ENCODE measurements around the gene FLACC1. TPM values are rescaled to one million over a fixed set of nuclear protein-coding genes. Genes with fewer than 3 reads are reported as not detected.

FLACC1 gene
- total RNA-seq, 1 experiment from 2014 or later, result 0.17 TPM

DNA sequence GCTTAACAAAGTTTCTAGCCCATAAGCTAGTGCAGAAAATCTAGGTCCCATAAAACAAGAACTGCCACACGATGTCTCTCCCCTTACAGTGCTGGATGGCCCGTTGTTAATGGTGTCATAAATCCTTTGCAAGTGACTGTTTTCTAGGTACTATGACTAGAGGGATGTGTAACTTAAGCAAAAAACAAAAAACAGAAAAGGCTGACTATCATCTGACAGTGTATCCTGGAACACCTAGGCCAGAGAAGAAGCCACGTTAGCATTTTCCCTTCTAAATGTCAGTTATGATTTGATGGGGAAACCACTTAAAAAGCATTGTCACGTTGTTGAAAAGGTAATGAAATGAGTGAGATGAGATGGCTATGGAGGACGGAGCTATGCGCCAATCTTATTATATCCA, 94.4 kb downstream of the FLACC1 start (continued):
- TF ChIP-seq, protein P1, sequence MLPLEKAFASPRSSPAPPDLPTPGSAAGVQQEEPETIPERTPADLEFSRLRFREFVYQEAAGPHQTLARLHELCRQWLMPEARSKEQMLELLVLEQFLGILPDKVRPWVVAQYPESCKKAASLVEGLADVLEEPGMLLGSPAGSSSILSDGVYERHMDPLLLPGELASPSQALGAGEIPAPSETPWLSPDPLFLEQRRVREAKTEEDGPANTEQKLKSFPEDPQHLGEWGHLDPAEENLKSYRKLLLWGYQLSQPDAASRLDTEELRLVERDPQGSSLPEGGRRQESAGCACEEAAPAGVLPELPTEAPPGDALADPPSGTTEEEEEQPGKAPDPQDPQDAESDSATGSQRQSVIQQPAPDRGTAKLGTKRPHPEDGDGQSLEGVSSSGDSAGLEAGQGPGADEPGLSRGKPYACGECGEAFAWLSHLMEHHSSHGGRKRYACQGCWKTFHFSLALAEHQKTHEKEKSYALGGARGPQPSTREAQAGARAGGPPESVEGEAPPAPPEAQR (CRISPR knock-in tag; IDR thresholded peaks at IDR 0.05), result no peak
- no peak for TF ChIP-seq IRF2 (CRISPR knock-in tag; IDR thresholded peaks at IDR 0.05; ENCODE audit: borderline replicate concordance, low read depth)
- TF ChIP-seq NFE2L1 (CRISPR knock-in tag; IDR thresholded peaks at IDR 0.05), result no peak

DNA sequence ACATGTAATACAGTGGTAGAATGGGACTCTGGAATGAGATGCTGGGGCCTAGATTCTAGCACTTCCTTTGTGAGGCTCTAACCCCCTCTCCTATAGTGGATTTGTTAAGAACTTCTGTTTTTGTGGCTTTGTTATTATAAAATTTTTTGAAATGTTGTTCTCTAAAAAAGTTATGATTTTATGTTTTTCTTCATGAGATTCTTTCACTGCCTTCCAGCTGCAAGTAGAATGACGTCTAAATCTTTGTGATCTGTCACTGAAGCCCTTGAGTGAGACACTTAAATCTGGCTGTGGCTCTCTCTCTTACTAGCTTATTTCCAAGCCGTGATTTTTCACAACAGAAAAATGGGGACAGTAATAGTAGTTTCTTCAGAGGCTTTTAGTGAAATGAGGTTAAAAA, 95.2 kb downstream of the FLACC1 start:
- ChIA-PET CTCF (interaction anchor here (1.0 to 2.8 kb wide), 2 partner anchors 30 to 102 kb away, joined by 3 to 8 read pairs; no protein-coding TSS in a partner anchor), POLR2A (no interaction called here)
- no peak overlapping the region for H3K27ac Mint-ChIP-seq
- H3K27me3 Mint-ChIP-seq (ENCODE audit: low read depth), result no peaks in the 10 kb centered on the region
- H3K4me1 Mint-ChIP-seq, result peaks cover 23% of the 10 kb centered on the region
- H3K4me3 Mint-ChIP-seq, result no peak overlapping the region
- TF ChIP-seq, protein P2, sequence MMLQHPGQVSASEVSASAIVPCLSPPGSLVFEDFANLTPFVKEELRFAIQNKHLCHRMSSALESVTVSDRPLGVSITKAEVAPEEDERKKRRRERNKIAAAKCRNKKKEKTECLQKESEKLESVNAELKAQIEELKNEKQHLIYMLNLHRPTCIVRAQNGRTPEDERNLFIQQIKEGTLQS (CRISPR knock-in tag; conservative IDR thresholded peaks at IDR 0.05), result no peak
- no peaks in the 10 kb centered on the region for H3K36me3 Mint-ChIP-seq
- no peak for DNase-seq (ENCODE audit: low spot score)
- H3K9me3 Mint-ChIP-seq, result no peaks in the 10 kb centered on the region
- ATAC-seq, result no peak

DNA sequence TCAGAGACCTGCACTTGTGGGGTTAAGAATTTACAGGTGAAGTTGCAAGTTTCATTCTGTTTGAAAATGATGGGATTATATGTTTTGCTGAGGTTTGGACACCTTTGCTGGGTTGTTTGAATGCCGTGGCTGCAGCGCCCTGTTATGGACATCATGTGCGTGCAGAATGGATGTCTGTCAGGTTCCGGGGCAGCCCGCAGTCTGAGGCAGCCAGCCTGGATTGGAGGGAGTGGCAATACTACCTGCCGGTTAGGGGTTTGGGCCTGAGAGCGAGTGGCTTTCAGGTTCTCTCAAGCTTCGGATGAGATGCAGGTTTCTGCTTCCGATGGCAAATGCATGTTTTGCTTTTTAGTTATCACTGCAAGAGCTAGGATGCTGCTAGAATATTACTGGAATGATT, 95.7 kb downstream of the FLACC1 start:
- Mint-ChIP-seq H3K27ac (peak overlapping the region; percentile 33; the same call in 1 of the 2 replicates), H3K4me1 (peaks cover 23% of the 10 kb centered on the region), H3K4me3 (no peak overlapping the region), H3K27me3 (ENCODE audit: low read depth) (no peaks in the 10 kb centered on the region), H3K36me3 (no peaks in the 10 kb centered on the region), H3K9me3 (no peaks in the 10 kb centered on the region)
- ChIA-PET CTCF (interaction anchor here (2.8 kb wide), 1 partner anchor 29 kb away, joined by 8 read pairs; no protein-coding TSS in a partner anchor), POLR2A (no interaction called here)
- no peak for ATAC-seq
- TF ChIP-seq, protein P3, sequence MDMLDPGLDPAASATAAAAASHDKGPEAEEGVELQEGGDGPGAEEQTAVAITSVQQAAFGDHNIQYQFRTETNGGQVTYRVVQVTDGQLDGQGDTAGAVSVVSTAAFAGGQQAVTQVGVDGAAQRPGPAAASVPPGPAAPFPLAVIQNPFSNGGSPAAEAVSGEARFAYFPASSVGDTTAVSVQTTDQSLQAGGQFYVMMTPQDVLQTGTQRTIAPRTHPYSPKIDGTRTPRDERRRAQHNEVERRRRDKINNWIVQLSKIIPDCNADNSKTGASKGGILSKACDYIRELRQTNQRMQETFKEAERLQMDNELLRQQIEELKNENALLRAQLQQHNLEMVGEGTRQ (CRISPR knock-in tag; IDR thresholded peaks at IDR 0.05), result no peak
- TF ChIP-seq, protein P4, sequence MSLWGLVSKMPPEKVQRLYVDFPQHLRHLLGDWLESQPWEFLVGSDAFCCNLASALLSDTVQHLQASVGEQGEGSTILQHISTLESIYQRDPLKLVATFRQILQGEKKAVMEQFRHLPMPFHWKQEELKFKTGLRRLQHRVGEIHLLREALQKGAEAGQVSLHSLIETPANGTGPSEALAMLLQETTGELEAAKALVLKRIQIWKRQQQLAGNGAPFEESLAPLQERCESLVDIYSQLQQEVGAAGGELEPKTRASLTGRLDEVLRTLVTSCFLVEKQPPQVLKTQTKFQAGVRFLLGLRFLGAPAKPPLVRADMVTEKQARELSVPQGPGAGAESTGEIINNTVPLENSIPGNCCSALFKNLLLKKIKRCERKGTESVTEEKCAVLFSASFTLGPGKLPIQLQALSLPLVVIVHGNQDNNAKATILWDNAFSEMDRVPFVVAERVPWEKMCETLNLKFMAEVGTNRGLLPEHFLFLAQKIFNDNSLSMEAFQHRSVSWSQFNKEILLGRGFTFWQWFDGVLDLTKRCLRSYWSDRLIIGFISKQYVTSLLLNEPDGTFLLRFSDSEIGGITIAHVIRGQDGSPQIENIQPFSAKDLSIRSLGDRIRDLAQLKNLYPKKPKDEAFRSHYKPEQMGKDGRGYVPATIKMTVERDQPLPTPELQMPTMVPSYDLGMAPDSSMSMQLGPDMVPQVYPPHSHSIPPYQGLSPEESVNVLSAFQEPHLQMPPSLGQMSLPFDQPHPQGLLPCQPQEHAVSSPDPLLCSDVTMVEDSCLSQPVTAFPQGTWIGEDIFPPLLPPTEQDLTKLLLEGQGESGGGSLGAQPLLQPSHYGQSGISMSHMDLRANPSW (CRISPR knock-in tag; conservative IDR thresholded peaks at IDR 0.05; ENCODE audit: low read depth), result no peak
- TF ChIP-seq OVOL2 (CRISPR knock-in tag; IDR thresholded peaks at IDR 0.05; ENCODE audit: borderline replicate concordance), result no peak
- TF ChIP-seq TEAD1 (CRISPR knock-in tag; IDR thresholded peaks at IDR 0.05), result no peak
- no peak for TF ChIP-seq ATF1 (CRISPR knock-in tag; IDR thresholded peaks at IDR 0.05)
- TF ChIP-seq, protein P5, sequence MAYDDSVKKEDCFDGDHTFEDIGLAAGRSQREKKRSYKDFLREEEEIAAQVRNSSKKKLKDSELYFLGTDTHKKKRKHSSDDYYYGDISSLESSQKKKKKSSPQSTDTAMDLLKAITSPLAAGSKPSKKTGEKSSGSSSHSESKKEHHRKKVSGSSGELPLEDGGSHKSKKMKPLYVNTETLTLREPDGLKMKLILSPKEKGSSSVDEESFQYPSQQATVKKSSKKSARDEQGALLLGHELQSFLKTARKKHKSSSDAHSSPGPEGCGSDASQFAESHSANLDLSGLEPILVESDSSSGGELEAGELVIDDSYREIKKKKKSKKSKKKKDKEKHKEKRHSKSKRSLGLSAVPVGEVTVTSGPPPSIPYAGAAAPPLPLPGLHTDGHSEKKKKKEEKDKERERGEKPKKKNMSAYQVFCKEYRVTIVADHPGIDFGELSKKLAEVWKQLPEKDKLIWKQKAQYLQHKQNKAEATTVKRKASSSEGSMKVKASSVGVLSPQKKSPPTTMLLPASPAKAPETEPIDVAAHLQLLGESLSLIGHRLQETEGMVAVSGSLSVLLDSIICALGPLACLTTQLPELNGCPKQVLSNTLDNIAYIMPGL (CRISPR knock-in tag; IDR thresholded peaks at IDR 0.05), result no peak
- no peak for TF ChIP-seq JUN (CRISPR knock-in tag; IDR thresholded peaks at IDR 0.05)
- no peak for TF ChIP-seq MXD4 (CRISPR knock-in tag; IDR thresholded peaks at IDR 0.05; ENCODE audit: borderline replicate concordance)
- no peak for DNase-seq (ENCODE audit: low spot score)

DNA sequence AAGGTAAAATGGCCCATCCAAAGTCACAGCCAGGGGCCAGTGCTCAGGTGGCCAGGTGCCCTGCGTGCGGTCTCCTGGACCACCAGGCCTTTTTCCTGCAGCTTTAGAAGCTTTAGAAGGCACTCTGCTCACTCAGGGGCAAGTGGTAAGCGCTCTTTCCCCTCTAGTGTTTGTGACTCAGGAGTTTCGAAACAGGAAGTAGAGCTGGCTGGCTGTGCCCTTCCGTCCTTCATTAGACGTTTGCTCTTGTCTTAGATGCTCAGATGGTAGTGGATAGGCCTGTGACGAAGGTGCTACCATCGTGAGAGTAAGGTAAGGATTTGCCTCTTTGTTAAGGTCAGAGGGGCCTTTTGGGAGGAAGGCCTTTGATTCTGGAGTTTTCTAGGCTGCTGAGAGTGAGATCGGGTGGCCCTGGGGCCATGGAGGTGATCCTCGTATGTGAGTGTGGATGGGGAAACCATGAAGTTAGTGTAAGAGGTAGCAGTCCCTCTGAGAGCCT, 96.8 kb downstream of the FLACC1 start, which contains the start of gene CASP8:
TSS of gene CASP8 (plus strand) at position 235 of the 499 bp plus-strand sequence. CDS start 5,951 bp downstream, outside the sequence.
- Mint-ChIP-seq H3K36me3 (no peaks in the 10 kb centered on the region), H3K4me1 (peaks cover 23% of the 10 kb centered on the region), H3K27ac (peak within 1 kb of the TSS; percentile 67; the same call in 1 of the 2 replicates), H3K4me3 (no peak within 1 kb of the TSS), H3K27me3 (ENCODE audit: low read depth) (no peaks in the 10 kb centered on the region), H3K9me3 (no peaks in the 10 kb centered on the region)
- no peak for ATAC-seq
- DNase-seq (ENCODE audit: low spot score), result no peak
- ChIA-PET POLR2A (no interaction called here), CTCF (interaction anchor here (0.8 kb wide), 1 partner anchor 16 kb away, joined by 4 read pairs; no protein-coding TSS in a partner anchor)
- TF ChIP-seq, protein P6, sequence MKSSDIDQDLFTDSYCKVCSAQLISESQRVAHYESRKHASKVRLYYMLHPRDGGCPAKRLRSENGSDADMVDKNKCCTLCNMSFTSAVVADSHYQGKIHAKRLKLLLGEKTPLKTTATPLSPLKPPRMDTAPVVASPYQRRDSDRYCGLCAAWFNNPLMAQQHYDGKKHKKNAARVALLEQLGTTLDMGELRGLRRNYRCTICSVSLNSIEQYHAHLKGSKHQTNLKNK (CRISPR knock-in tag; IDR thresholded peaks at IDR 0.05), result no peak
- peak; percentile 38; the same call in 1 of the 2 replicates for TF ChIP-seq GABPB1 (CRISPR knock-in tag; IDR thresholded peaks at IDR 0.05)
